Stimulated activated CD8-positive, alpha-beta memory T cell treated with anti-CD3 and anti-CD28 coated beads, Interleukin-2, amount 100 ng/mL, for 48 hours (primary cell): ENCODE results near the gene SLC25A42.

Source experiments
- DNase-seq, 2 donors: peaks; one replicate each; pipeline ENCODE4 v3.0.0-alpha.2; 2020; ENCODE audit warnings: low read depth in 2 of 2

The SLC25A42 gene

DNA sequence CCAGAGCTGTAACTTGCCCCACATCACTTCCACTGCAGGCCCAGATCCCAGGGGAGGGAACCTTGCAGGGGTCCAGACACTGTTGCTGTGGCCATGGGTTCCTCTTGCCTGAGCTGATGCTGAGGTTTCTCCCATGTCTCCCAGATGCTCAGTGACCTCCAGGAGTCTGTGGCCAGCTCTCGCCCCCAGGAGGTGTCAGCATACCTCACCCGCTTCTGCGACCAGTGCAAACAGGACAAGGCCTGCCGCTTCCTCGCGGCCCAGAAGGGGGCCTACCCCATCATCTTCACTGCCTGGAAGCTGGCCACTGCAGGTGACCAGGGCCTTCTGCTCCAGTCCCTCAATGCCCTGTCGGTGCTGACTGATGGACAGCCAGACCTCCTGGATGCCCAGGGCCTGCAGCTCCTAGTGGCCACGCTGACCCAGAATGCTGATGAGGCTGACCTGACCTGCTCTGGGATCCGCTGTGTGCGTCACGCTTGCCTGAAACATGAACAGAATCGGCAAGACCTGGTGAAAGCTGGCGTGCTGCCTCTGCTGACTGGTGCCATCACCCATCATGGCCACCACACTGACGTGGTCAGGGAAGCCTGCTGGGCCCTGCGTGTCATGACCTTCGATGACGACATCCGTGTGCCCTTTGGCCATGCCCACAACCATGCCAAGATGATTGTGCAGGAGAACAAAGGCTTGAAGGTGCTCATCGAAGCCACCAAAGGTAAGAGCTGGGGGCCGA, 12.1 kb upstream of the SLC25A42 start:
- DNase-seq, result no peak

DNA sequence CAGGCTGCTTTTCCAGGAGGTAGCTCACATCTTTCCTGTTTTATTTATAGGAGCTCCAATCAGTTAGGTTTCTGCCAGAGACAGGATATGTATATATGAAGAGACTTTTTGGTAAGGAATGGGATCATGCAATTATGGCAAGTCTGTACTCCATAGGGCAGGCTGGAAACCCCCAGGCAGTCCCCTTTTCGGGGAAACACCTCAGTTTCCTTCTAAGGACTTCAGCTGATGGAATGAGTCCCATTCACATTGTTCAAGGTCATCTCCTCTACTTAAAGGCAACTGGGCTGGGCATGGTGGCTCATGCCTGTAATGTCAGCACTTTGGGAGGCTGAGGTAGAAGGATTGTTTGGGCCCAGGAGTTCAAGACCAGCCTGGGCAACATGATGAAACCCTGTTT, 10.9 kb upstream of the SLC25A42 start:
- DNase-seq, result no peak

DNA sequence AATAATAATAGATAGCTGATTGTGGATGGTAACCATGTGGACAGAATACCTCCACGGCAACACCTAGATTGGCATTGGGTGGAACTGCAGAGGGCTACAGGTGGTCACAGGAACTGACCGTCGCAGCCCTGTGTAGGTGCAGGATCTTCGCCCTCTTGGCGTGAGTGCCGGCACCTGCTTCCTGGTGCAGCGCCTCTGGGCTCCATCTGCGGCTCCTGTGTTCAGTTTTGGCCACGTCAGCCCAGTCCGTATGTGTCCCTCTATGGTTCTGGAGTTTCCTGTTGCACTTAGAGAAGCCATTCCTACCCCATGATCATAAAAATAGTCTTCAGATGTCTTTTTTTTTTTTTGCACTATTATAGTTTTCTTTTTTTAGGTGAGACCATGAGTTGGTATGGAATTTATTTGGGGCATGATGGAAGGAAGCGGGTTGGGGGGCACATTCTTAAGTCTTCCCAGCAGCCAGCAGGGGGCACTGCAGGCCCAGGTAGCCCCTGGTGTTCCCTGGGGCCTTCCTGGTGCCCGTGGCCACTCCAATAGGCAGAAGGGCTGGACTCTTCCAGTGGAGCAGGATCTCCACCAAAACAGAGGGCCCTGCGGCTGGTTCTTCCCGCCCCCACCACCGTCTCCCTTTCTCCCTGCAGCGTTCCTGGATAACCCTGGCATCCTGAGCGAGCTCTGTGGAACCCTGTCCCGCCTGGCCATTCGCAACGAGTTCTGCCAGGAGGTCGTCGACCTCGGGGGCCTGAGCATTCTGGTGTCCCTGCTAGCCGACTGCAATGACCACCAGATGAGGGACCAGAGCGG, 10.1 kb upstream of the SLC25A42 start:
- peak; percentile 44 to 46 for DNase-seq

DNA sequence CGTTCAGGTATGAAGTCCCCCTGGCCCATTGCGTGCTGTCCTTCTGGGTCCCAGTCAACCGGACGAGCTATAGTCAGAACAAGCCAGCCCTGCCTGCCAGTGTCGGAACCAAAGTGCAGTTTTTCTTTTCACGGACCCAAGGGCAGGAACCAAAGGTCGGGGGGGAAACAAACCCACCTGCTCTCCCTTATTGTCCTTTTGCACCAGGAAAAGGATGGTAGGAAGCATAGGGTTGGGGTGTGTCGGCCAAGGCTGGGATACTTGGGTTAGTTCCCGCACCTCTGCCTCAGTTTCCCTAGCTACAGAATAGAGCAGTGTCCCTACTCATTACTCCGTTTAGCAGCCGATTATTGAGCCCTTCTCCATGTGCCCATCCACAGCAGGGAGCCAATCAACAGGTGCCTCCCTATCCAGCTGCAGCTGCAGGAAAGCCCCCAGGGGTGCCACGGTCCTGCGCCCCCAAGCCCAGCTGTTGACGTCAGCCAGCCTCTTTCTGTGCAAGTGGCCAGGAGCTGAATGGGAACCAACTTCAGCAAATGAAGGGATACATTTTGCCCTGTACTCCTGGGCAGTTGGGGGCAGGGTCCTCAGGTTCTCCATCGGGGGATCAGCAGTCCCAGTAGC, 9.4 kb upstream of the SLC25A42 start:
- DNase-seq, result no peak

DNA sequence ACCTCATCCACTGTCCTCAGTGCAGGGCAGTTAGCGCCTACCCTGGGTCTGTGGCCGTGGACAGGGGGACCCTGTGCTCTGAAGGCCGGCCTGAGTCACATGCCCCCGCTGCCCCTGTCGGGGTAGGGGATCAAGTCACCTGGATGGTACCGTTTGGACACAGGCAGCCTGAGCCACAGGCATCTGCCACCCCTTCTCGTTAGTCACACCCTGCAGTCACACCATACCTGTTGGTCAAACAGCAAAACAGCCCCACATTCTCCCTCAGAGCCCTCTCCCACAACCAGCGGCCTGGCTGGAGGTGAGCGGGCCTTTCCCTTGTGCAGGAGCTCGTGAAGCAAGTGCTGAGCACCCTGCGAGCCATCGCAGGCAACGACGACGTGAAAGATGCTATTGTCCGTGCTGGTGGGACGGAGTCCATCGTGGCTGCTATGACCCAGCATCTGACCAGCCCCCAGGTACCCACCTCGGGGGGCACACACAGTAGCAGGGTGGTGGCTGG, 8.8 kb upstream of the SLC25A42 start:
- no peak for DNase-seq

DNA sequence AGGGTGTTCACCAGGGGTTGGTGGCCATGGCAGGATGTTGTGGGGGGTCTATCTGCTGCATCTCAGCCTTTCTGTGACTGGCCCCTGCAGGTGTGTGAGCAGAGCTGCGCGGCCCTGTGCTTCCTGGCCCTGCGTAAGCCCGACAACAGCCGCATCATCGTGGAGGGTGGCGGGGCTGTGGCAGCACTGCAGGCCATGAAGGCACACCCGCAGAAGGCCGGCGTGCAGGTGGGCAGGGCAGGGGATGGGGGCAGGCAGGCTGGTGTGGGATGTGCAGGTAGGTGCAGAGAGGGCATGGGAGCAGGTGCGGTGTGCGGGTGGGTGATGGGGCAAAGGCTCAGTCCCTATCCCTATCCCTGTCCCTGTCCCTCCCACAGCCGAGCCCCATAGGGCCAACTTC, 8.1 kb upstream of the SLC25A42 start:
- no peak for DNase-seq

DNA sequence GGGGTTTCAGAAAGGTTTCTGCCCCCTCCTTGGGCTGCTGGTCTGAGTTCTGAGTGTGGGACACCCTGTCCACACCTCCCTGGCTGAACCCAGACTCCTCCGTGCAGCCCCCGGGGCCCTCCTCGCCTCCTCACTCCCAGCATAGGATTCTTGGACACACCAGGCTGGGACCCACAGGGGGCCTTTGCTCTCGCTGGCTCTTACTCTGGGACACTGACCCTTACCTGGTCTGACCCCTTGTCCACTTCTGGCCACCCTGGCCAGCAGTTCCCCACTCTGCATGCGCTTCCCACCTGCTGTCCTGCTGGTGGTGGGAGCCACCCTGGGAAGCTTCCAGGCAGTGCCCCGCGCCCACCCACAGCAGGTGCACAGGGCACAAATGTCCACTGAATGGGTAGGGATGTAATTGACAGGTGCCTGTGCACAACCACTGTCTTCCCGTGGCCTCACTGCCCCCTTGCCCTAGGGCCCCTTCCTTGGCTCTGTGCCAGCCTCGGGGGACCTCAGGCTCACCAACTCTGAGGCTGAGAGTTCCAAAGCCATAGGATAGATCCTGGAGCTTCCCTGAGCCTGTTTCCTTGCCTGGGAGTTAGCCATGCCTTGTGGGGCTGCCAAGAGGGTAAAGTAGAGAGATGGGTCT, 7.0 kb upstream of the SLC25A42 start:
- no peak for DNase-seq

DNA sequence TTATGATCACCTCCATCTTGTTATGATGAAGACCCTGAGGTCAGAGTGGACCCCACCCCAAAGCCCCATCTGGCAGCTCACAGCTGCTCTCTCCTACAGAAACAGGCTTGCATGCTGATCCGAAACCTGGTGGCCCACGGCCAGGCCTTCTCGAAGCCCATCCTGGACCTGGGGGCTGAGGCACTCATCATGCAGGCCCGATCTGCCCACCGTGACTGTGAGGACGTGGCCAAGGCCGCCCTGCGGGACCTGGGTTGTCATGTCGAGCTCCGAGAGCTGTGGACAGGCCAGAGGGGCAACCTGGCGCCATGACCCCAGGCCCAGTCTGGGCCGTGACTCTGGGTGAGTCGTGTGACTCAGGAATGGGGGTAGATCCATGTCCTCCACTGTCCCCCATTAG, 6.5 kb upstream of the SLC25A42 start:
- DNase-seq, result no peak

DNA sequence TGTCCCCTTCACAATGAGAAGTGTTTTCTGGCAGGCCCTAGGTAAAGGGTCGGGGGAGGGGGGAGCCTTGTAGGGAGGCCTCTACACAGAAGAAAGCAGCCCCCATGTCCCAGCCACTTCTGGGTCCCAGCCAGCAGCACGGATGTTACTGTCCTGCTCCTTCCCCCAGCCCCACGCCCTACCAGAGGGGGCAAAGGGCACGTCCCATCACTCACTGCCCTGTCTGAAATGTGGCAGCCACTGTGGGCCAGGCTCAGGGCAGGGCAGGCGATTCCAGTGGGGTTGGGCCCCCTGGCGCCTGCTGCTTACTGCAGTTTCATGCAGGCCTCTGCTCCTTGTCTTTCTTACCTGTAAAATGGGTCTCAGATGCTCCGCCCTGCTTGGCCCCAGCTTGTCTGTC, 6.1 kb upstream of the SLC25A42 start:
- DNase-seq, result no peak

DNA sequence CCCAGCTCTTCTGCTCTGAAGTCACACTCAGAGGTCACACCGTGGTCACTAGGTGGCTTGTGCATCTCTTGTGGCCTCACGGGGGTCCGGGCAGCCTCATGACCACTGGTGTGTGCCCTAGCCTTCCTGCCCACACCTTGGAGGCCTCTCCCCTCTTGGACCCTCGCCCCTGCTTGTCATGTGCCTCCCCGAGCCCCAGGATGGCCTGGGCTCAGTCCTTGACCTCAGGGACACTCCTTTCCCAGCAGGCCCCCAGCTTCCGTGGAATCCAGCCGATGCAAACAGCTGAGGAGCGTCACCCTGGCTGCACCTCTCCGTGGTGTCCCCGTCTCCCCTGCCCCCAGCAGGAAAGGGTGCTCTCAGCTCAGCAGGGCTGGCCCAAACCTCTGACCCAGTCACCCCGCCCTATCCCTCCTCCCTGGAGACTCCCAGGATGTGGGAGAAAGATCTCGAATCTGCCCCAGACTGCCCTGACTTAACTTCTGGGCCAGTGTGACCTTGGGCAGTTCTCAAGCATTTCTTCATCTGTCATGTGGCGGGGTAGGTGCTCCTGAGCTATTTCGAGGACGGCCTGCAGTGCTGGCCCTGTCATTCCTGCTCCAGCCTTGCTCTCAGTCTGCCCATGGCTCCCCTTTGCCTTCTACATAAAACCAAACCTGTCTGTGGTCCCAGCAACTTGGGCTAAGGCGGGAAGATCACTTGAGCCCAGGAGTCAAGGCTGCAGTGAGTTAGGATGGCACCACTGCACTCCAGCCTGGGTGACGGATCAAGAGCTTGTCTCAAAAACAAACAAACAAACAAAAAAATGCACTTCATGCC, 4.6 kb upstream of the SLC25A42 start:
- no peak for DNase-seq

DNA sequence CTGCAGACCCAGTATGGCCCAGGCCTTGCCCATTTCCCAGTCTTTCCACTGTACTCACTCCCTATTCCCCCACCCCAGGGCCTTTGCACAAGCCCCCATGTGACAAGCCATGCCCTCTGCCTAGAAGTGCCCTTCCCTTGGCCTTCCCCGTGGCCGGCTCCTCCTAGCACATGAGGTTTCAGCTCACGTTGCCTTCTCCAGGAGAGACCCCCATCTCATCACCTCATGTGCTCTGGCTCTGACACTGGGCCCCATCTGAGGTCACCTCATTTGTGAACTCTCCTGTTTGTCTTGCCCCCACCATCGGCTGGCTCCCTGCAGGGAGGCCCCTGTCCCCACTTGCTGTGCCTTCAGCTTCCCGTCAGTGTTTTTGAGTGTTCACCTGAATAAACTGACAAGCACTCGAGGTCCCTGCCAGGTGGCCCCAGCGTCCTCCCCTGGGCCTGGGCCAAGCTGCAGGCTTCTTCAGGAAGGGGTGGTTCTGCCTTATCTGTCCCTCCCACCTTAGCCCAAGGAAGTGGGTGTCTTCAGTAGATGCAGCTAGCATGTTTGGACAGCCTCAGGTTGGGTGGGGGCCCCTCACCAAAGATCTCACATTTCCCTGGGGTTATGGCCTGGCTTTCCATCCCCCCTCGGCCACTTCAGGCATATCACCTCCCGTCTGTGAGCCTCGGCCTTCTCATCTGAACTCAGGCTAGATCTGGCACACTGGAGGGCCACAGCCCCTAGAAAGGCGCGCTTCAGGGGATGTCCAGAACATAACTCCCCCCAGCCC, 3.8 kb upstream of the SLC25A42 start:
- DNase-seq, result no peak

DNA sequence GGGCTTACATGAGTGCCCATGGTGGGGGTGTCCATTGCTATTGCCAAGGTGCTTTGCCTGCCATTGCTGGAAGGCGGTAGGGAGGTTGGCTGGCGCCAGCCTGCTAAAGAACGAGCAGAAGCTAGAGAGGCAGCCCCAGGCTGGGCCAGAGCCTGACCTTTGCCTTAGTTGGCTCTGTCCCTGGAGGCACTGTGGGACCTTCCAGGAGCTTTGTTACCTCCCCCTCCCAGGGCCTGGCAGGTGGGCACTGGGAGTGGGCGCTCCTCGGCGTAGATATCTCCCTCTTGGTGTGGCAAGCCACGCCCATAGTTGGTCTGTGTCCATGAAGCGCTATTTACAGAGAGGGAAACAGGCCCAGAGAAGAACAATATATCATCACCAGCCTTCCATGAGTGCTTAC, 2.3 kb upstream of the SLC25A42 start:
- DNase-seq, result no peak

DNA sequence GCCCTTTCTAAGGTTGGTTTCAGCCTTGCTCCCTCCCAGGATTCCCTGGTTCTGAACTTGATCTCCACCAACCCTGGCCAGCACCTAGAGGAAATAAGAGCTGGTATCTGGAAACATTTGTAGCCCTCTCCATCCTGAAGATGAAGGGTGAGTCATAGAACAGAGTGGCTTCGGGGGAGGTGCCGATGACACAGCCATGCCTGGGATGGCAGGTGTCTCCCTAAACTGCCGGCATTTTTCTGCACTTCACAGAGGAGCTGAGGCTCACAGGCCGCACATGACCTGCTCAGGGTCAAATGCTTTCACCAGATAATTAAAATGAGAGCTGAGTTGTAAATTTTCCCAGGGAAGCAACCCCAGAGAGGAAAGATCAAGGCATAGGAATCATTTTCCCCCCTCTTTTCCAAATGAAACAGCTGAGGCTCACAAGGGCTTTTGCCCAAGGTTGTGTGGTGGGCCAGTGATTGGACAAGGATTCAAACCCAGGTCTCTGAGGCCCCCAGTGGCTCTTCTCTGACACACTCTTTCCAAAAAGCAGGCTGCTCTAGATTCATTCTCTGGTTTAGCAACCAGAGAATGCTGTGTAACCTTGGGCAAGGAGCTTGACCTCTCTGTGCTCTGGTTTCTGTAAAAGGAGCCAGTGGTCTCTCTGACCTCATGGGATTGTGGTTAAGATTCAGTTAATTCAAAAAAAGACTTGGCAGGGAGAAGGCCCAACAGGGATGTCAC, 1.2 kb upstream of the SLC25A42 start:
- peak in 1 of 2 donors; percentile 28 for DNase-seq

DNA sequence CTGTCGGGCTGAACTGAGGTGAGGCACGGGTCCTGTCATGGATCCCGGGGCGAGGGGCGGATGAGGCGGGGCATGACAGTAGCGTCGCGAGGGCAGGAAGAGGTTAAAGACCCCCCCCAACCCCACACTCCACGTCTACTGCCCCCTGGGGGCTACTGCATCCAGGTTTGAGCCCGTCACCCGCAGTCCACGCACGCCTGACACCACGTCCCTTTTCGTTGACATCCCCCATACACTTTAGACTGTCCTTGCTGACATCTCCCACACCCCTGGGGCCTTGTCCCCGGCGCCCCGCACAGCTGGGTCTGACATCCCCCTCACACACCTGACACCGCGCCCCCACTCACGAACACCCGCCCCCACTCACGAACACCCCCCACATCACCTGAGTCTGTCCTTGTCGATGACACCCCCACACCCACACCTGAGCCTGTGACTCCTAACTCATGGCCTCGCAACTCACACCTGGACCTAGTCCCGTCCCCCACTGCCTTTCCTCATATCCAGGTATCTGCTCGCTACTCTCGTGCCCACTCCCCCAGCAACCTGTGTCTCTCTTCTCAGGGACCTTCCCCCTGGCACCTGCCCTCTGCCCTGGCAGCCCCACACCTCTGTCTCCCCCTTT, 416 bp downstream of the SLC25A42 start:
- peak in 1 of 2 donors; percentile 10 for DNase-seq

DNA sequence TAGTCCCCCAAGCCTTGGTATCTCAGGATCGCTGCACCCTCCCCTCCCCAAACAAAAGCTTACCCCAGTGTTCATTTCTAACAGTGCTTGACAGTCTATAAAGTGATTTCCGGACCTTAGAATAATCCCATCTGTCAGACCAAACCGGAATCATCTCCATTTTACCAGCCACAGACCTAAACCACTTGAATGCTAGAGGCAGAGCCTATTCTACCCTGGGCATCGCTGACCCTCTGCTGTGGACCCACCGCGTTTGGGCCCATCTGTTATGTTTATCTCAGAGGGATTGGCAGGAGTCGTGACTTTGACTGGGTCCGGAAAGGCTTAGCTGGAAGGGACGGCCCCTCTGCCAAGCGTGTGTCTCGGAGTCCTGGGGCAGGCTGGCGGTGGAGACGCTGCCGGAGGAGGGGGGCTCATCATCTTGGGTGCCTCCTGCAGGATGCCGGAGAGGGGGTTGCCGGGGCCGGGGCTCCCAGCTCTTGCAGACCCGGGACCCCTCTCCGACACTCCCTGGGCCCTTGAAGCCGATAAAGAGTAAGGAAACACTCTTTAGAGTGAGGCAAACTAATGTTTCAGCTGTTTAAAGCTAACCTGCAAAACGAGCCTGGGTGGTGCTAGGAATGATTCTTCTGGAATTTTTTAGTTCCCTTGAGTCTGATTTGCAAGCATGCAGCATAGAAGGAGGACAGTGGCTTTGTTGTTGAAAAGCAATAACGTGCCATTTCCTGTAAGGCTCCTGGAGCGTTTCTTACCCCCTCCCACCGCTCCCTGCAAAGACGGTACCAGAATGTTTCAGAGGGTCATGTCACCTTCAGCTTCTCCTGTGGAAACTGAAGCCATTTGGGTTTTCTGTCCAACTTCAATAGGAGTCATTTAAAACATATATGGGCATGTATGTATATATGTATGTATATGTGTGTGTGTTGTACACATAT, 1.3 kb downstream of the SLC25A42 start:
- DNase-seq, result peak; percentile 17 to 31

DNA sequence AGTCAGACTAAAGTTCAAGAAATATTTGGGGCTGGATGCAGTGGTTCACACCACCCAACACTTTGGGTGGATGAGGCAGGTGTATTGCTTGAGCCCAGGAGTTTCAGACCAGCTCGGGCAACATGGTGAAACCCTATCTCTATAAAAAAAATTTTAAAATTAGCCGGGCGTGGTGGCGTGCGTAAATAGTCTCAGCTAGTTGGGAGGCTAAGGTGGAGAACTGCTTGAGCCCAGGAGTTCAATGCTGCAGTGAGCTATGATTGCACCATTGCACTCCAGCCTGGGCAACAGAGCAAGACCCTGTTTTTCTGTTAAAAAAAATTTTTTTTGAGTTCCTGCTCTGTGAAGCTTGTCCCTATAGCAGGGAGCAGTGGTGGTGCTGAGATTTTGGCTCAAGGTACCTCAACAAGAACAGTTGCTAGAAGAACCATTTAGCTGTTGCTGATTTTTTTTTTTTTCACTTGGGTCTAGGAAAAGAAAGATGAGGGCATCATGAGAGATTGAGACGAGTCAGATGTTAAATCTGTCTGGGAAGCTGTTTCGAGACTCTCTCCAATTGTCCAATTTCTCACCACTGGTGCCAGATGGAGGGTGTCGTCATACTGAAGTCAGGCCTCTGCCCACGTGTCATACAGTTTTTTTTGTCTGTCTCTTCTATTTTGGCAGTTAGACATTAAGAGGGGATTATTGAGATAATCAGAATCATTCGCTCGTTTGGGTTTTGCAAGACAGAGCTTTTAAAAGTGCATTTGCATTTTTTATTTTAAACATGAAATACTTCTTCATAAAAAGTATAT, 3.7 kb downstream of the SLC25A42 start:
- DNase-seq, result no peak
